ENCODE results near the gene MKRN1. TPM values are rescaled to one million over a fixed set of nuclear protein-coding genes. Genes with fewer than 3 reads are reported as not detected.
"Not testable (repeated sequence)": the region's sequence is repeated elsewhere in the genome, so short reads cannot be mapped to it uniquely, and the experiment has no call there.

MKRN1 gene
- total RNA-seq, 1 donor from 2014 or later, result 39.3 TPM

- no peak for DNase-seq (ENCODE audit: extremely low read depth, low read depth, low spot score)
Observed at GRCh38 chr7:140485500-140486265, 6.4 kb upstream of the MKRN1 start.

GRCh38 chr7:140484951-140485499 lies 5.7 kb upstream of the MKRN1 start:
- no peak for DNase-seq (ENCODE audit: extremely low read depth, low read depth, low spot score)

DNA sequence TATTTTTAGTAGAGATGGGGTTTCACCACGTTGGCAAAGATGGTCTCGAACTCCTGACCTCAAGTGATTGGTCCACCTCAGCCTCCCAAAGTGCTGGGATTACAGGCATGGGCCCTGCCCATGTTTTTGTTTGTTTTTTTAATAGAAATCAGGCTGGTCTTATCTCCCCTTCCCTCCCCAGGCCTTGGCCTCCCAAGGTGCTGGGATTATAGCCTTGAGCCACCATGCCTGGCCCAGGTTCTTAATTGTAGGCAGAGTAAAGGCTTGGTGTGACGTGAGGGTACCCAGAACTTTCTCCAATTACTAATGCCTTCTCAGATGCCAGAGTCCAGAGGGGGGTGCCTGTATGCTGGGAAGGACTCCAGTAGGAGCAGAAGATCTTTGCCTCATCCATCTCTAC lies 5.2 kb upstream of the MKRN1 start:
- DNase-seq (ENCODE audit: extremely low read depth, low read depth, low spot score), result no peak

- DNase-seq (ENCODE audit: extremely low read depth, low read depth, low spot score), result no peak
Observed at GRCh38 chr7:140479739-140480084, 407 bp upstream of the MKRN1 start.

DNA sequence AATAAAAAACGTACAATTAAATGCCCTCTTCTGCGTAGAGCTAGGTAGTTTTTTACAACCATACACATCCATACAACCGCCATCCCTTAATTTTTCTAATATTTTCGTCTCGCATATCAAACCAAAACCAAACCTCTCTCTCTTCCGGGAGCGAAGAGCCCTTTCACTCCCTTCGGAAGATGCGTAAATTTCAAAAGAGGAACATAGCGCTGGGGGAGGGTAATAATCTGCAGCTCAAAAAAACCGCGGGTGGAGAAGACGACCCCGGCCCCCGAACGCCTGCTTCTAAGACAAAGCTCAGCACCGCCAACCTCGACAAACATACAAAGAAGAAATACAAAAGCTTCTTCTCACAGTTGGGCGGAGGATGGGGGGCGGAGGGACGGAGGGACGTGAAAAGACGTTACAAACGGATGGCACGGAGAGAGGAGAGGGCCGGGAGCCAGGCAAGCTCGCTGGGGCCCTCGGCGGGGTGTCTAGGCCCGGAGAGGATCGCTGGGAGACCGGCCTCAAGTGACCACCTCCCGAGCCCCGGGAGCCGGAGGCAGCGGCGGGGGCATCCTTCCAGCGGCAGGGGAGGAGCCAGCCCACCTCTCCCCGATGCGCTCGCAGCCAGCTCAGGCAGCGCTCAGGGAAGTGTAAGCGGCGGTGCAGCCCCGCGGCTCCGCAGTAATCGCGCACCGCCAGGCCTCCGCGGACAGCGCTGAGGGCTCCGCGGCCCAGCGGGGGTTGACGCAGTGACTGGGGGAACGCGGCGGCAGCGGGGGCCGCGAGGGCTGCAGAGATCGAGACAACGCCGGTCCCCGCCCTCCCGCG lies 851 bp downstream of the MKRN1 start:
- no peak for DNase-seq (ENCODE audit: extremely low read depth, low read depth, low spot score)

DNA sequence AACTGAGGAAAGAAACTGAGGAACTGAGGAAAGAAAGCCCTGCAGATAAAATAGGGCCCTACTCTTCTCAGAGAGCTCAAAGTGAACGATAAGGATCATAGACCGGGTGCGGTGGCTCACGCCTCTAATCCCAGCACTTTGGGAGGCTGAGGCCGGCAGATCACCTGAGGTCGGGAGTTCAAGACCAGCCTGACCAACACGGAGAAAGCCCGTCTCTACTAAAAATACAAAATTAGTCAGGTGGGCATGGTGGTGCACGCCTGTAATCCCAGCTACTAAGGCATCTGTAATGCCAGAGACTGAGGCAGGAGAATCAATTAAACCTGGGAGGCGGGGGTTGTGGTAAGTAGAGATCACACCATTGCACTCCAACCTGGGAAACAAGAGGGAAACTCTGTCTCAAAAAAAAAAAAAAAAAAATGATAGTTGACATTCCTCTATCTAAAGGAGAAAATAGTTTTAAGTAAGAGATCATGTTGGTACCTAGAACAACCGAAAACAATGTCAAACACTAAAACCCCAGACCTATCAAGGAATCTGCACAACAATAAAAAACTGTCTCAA lies 2.5 kb downstream of the MKRN1 start:
- DNase-seq (ENCODE audit: extremely low read depth, low read depth, low spot score), result no peak

DNA sequence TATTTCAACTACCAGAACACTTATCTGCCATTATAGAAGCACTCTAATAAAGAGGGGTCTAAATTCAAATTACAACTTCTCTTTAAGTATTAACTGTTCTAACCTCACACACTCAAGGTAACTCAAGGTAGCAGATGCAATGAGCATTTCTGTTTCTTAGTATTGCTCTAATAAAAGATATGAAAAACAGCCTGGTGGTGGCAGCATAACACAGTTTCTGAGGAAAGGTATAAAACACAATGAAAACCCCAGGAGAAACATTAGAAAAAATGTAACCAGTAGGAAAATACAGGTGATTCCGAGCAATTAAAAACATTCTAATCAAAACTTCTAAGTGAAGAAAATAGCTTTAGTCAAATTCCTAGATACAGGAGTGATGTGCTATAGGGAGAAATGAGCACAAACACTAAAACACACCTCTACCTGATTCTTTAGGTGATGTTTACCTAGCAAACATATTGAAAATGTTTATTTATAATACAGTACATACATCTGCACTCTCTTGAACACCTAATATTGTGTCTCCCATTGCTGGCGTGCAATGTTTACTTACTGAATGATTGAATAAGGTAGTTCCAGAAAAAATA lies 3.5 kb downstream of the MKRN1 start:
- peak; percentile 20 for DNase-seq (ENCODE audit: extremely low read depth, low read depth, low spot score)

- no peak for DNase-seq (ENCODE audit: extremely low read depth, low read depth, low spot score)
Observed at GRCh38 chr7:140463111-140463510, 16.2 kb downstream of the MKRN1 start.

DNA sequence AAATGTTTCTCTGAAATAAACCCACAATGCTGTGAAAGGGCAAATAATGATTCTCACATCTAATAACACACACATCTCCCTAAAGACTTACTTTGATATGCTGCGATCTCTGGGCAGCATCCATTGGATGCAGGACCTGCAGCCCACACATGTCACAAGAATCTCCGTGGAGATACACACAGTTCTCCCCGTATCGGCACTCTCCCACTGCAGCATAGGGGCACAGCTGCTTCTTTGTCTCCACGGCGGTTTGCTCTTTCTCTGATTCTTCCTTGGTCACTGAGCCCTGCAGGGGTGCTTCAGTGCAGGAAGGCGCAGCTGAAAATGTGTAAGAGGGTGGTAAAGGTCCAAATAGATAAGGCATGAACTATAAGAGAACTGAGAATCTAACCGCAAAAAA lies 20.4 kb downstream of the MKRN1 start:
- DNase-seq (ENCODE audit: extremely low read depth, low read depth, low spot score), result no peak

GRCh38 chr7:140458201-140458600 lies 21.1 kb downstream of the MKRN1 start:
- DNase-seq (ENCODE audit: extremely low read depth, low read depth, low spot score), result no peak

DNA sequence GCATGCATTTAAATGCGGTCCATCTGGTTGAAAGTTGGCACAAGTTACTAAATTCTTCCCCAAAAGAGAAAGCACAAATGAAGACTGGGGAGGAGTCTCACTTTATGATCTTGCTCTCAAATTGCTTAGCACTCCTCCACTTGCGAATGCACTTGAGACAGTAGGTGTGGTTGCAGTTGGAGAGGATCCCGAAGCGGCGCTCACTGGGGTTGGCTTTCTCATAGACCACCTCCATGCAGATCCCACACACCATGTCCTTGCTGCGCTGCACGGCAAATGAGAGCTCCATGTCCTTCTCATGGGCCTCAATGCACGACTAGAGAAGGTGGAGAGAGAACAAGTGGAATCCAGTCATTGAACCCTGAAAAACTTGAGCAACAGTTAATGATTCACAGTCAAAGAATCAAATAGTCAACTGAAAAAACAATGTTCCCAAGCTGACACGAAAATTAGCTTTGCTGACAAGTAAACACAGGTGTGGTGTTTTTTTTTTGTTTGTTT lies 22.7 kb downstream of the MKRN1 start:
- DNase-seq (ENCODE audit: extremely low read depth, low read depth, low spot score), result no peak

DNA sequence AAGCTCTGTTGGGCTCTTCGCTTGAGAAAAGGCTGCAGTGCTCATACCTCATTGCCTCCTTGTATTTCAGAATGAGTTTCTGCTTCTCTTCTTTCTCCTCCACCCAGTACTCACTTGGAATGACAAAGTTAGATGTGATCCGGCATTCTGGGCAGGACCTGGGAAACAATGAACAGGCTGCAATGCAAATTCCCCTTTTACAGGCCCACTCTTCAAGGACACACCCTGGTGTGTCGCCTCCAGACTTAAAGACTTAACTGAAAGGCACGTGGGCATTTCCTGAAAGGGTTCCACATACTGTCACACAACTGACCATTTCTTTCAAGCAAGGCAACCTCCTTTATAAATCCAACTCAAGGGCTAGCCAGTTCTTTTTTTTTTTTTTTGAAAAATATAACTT lies 23.6 kb downstream of the MKRN1 start:
- no peak for DNase-seq (ENCODE audit: extremely low read depth, low read depth, low spot score)

DNA sequence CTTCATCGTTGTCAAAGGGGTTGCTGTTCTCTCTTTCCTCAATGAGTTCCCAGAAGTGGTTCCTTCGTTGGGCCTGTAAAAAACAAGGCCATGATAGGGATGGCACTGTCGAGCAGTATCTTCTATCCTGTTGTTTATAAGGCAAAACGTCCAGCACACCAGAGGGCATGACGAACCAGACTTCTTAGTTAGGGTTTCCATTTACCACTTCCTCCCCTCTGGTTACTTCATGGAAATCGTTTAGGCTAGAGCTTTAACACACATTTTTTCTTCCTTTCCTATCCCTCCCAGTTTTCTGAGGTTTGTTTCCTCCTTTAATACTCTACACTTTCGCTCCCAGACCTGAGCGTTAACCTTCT lies 24.7 kb downstream of the MKRN1 start:
- DNase-seq (ENCODE audit: extremely low read depth, low read depth, low spot score), result no peak

DNA sequence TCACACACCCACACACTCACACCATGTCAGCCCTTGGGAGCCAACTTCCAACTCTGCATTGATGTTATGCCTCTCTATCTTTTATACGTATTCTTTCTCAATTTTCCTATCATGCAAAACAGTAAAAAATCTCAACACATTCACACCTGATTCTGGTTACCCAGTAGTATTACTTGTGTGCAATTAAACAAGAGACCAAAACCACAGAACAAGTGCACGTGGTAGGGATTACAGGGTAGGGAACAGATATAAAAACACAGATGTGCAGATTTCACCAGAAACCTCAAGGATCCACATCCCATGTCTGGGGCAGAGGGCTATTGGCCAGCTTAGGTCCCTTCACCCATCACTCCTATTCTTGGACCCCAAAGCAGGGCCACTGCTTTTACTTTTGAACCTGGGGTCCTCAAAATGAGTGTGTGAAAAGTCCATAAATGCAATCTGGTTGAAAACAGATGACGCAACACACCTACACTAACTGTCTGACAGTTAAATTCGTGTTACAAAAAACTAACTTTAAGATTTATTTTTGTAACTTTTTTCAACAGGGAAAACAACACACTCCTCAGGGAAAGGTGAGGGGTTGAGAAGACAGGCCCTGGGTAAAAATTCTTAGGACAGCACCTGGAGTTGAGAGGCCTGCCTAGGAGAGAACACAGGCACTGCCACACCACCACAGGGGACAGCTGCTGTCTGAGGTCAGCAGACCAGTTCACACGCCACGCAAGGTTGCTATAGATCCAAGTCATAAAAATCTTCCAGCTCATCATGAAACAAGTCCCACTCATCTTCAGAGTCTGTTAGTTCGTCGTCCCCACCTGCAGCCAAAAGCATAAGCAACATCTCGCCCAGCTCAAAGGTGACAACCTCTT lies 25.3 kb downstream of the MKRN1 start:
- DNase-seq (ENCODE audit: extremely low read depth, low read depth, low spot score), result not testable (repeated sequence)

DNA sequence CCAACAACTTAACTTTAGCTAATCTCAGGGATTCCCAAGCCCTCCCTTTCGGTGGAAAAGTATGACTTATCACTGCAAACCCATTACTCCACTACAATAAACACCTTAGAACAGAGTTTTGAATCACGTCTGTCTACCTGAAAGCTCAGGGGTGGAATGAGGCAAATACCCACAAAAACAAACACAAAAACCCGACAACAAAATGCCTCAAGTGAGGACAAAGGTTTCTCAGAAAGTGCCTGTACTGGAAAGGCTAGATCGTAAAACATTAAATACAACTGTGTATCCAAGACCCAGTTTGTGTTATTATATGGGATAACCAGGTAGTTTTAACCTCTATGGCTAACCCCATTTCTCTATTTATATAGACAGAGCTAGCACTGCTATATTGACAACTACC lies 26.0 kb downstream of the MKRN1 start:
- DNase-seq (ENCODE audit: extremely low read depth, low read depth, low spot score), result no peak

GRCh38 chr7:140451716-140452115 lies 27.6 kb downstream of the MKRN1 start:
- no peak for DNase-seq (ENCODE audit: extremely low read depth, low read depth, low spot score)

DNA sequence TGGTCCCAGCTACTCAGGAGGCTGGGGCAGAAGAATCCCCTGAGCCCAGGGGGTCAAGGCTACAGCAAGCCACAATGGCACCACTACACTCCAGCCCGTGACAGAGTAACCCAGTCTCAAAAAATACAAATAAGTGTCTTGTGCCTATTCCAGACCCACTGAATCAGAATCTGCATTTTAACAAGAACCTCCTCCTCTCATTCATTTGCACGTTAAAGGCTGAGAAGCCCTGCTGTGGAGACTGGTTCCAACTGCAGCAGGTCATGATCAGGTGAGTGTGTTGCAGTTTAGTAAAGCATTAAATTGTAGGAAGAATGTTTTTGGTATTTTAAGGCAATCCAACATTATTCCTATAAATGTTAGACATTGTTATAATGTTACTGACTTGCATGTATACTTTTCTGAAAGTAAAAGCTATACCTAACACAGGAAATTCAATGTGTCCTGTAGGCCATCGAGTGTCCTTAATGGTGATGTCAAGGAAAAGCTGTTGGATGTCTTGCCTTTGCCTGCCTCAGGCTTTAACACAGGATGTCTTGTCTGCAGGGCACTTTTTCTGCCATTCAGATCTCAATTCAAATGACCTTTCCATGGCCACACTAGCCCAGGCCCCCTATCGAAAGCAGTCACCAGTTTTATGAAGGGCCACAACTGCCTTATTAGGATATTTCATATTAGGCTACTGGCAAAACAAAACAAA lies 30.4 kb downstream of the MKRN1 start:
- no peak for DNase-seq (ENCODE audit: extremely low read depth, low read depth, low spot score)

GRCh38 chr7:140447841-140448240 lies 31.5 kb downstream of the MKRN1 start:
- no peak for DNase-seq (ENCODE audit: extremely low read depth, low read depth, low spot score)

GRCh38 chr7:140446467-140446866 lies 32.8 kb downstream of the MKRN1 start:
- no peak for DNase-seq (ENCODE audit: extremely low read depth, low read depth, low spot score)

DNA sequence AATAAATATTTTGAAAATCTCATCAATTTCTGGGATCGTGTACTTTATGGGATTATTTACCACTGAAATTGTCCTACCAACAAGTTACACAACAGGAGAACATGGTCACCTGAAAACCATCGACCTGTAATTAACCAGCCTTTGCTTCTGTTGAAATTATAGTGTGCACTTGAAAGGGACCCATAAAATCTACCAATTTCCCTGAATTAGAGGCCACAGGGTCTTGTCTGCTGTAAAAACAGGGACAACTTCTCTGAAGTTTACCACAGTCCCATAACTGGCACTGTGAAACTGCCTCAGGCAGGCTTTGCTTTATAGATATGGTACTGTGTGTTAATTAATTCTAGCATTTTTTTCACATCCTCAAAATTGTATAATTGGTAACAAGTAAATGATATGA lies 37.8 kb downstream of the MKRN1 start:
- DNase-seq (ENCODE audit: extremely low read depth, low read depth, low spot score), result no peak
